ENCODE results near the gene IGF2.

The IGF2 gene

GRCh38 chr11:2110521-2110920 lies 28.7 kb downstream of the IGF2 start (continued):
- TF ChIP-seq RARB (CRISPR knock-in tag; IDR thresholded peaks at IDR 0.05) (no peak), BACH2 (CRISPR knock-in tag; IDR thresholded peaks at IDR 0.05; ENCODE audit: borderline replicate concordance) (no peak), CSDC2 (CRISPR knock-in tag; IDR thresholded peaks at IDR 0.05) (no peak), ZNF8 (CRISPR knock-in tag; IDR thresholded peaks at IDR 0.05) (no peak), OSR1 (CRISPR knock-in tag; IDR thresholded peaks at IDR 0.05) (no peak)
- TF ChIP-seq, protein P1, sequence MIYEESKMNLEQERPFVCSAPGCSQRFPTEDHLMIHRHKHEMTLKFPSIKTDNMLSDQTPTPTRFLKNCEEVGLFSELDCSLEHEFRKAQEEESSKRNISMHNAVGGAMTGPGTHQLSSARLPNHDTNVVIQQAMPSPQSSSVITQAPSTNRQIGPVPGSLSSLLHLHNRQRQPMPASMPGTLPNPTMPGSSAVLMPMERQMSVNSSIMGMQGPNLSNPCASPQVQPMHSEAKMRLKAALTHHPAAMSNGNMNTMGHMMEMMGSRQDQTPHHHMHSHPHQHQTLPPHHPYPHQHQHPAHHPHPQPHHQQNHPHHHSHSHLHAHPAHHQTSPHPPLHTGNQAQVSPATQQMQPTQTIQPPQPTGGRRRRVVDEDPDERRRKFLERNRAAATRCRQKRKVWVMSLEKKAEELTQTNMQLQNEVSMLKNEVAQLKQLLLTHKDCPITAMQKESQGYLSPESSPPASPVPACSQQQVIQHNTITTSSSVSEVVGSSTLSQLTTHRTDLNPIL (CRISPR knock-in tag; IDR thresholded peaks at IDR 0.05; ENCODE audit: low read depth): no peak

DNA sequence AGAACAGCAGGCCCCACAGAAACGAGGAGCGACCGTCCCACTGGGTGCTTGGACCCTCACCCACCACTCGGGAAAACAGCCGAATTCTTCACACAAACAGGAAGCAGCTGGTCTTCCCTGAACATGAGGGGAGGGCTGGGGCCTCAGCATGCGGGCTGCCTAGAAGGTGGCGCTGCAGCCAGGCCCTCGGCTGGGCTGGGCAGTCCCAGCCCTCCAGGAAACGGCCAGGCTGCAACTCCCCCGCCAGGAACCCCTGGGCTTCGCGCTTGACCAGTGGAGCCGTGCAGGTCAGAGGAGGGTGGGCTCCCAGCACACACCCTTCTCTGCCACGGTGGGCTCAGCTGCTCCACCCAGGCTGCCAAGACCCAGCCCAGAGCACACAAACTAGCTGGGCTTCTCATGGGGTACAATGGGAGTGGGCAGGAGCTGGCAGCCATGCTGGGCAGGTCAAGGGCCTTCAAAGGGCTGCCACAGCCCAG lies 29.6 kb downstream of the IGF2 start:
- TF ChIP-seq ZNF565 (CRISPR knock-in tag; conservative IDR thresholded peaks at IDR 0.05; ENCODE audit: low read depth) (no peak), TCF4 (CRISPR knock-in tag; IDR thresholded peaks at IDR 0.05; ENCODE audit: borderline replicate concordance) (no peak), ZNF70 (CRISPR knock-in tag; IDR thresholded peaks at IDR 0.05) (no peak), ZFP30 (CRISPR knock-in tag; IDR thresholded peaks at IDR 0.05) (no peak), RARB (CRISPR knock-in tag; IDR thresholded peaks at IDR 0.05) (no peak), SNAI2 (CRISPR knock-in tag; IDR thresholded peaks at IDR 0.05) (no peak), ZFP3 (CRISPR knock-in tag; IDR thresholded peaks at IDR 0.05) (no peak), GLIS3 (CRISPR knock-in tag; IDR thresholded peaks at IDR 0.05) (no peak), POU6F1 (CRISPR knock-in tag; IDR thresholded peaks at IDR 0.05; ENCODE audit: borderline replicate concordance, low read depth) (no peak), BACH2 (CRISPR knock-in tag; IDR thresholded peaks at IDR 0.05; ENCODE audit: borderline replicate concordance) (no peak), ZC3H10 (CRISPR knock-in tag; IDR thresholded peaks at IDR 0.05) (no peak), ISL1 (CRISPR knock-in tag; IDR thresholded peaks at IDR 0.05) (no peak), ESRRG (CRISPR knock-in tag; IDR thresholded peaks at IDR 0.05) (no peak), CSRNP3 (CRISPR knock-in tag; IDR thresholded peaks at IDR 0.05) (no peak), ZNF8 (CRISPR knock-in tag; IDR thresholded peaks at IDR 0.05) (no peak)
- ATAC-seq: no peak

DNA sequence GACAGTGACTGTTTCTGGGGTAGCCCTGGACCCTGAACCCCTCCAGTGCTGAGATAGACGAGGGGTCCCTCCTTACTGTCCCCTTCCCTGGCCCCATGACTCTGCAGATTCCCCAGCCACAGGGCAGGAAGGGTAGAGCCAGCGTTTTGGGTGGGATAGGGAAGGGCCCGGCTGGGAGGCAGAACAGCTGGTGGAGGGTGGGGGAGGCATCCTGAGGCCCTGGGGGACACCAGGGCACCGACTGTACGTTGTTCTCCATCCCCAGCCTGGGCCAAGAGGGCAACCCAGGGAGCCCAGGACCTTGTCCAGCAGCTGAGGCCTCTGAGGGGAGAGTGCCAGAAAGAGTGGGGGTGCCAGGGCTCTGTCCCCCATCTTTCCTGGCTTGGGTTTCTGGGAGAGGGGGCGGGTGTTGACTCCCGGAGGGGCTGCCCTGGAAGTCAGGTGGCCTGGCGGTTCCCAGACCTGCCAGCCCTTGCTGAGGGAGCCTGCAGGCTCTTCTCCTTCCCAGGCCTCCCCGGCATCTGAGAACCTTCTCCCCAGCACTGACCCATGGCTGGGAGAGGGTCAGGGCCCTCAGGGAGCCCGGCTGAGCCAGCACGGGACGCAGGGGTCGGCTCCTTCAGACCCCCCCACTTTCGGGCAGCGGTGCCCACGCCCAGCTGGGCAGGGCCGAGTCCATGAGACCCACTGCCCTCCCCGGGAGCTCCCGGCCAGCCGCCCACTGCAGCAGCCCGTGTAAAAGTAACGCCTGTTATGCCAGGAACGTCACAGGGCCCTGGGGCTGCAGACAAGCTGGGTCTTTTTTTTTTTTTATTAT lies 30.3 kb downstream of the IGF2 start:
- no peak for ATAC-seq
- TF ChIP-seq TOX (CRISPR knock-in tag; IDR thresholded peaks at IDR 0.05; ENCODE audit: borderline replicate concordance): no peak
- TF ChIP-seq PPARA (CRISPR knock-in tag; IDR thresholded peaks at IDR 0.05; ENCODE audit: borderline replicate concordance): no peak
- TF ChIP-seq TCF4 (CRISPR knock-in tag; IDR thresholded peaks at IDR 0.05; ENCODE audit: borderline replicate concordance): no peak
- no peak for TF ChIP-seq BACH2 (CRISPR knock-in tag; IDR thresholded peaks at IDR 0.05; ENCODE audit: borderline replicate concordance)
- no peak for TF ChIP-seq CSDC2 (CRISPR knock-in tag; IDR thresholded peaks at IDR 0.05)
- TF ChIP-seq, protein P1 (CRISPR knock-in tag; IDR thresholded peaks at IDR 0.05; ENCODE audit: low read depth): no peak
- TF ChIP-seq POU6F1 (CRISPR knock-in tag; IDR thresholded peaks at IDR 0.05; ENCODE audit: borderline replicate concordance, low read depth): no peak
- TF ChIP-seq ARNTL (CRISPR knock-in tag; IDR thresholded peaks at IDR 0.05; ENCODE audit: borderline replicate concordance, low read depth): no peak
- no peak for TF ChIP-seq OSR1 (CRISPR knock-in tag; IDR thresholded peaks at IDR 0.05)
- no peak for TF ChIP-seq TSHZ2 (CRISPR knock-in tag; IDR thresholded peaks at IDR 0.05)
- TF ChIP-seq ZFP3 (CRISPR knock-in tag; IDR thresholded peaks at IDR 0.05): no peak
- no peak for TF ChIP-seq SNAI2 (CRISPR knock-in tag; IDR thresholded peaks at IDR 0.05)
- TF ChIP-seq GLIS3 (CRISPR knock-in tag; IDR thresholded peaks at IDR 0.05): no peak
- no peak for TF ChIP-seq PATZ1 (CRISPR knock-in tag; IDR thresholded peaks at IDR 0.05; ENCODE audit: borderline replicate concordance)
- TF ChIP-seq ZNF70 (CRISPR knock-in tag; IDR thresholded peaks at IDR 0.05): no peak
- no peak for TF ChIP-seq ZNF565 (CRISPR knock-in tag; conservative IDR thresholded peaks at IDR 0.05; ENCODE audit: low read depth)
- no peak for TF ChIP-seq RARB (CRISPR knock-in tag; IDR thresholded peaks at IDR 0.05)
